SU-DHL-6 (cell line): Measurements from ENCODE around the gene ARMC8.

ENCODE experiments used
- H2AFZ ChIP-seq: fragments of 200-600 bp; sonication (generic); 2 replicates; pipeline ENCODE4 v1.6.1; 2014; ENCODE audit warnings: low read depth, mild to moderate bottlenecking, moderate library complexity, mixed read lengths, antibody characterized with exemption, low read length; ENCODE audit not compliant: severe bottlenecking
- H3F3A ChIP-seq: fragments of 200-600 bp; shearing (Covaris generic); 2 replicates; pipeline ENCODE4 v1.6.0; 2016; ENCODE audit warnings: antibody characterized with exemption, mild to moderate bottlenecking; ENCODE audit not compliant: insufficient read depth
- H3K27ac ChIP-seq: fragments of 200-600 bp; sonication (generic); 2 replicates; pipeline ENCODE4 v1.5.1; 2016; ENCODE audit warnings: low read depth, mild to moderate bottlenecking, low read length, moderate library complexity, mixed read lengths
- H3K27me3 ChIP-seq: fragments of 200-600 bp; sonication (generic), shearing (Covaris generic); 2 replicates; pipeline ENCODE4 v1.6.0; 2014; ENCODE audit warnings: mild to moderate bottlenecking, low read length
- H3K36me3 ChIP-seq: fragments of 200-600 bp; sonication (generic); 2 replicates; pipeline ENCODE4 v1.6.1; 2014; ENCODE audit warnings: mild to moderate bottlenecking, low read length, mixed read lengths
- H3K4me2 ChIP-seq: fragments of 300-600, 200-600 bp; shearing (Covaris generic), sonication (generic); 2 replicates; pipeline ENCODE4 v1.6.0; 2014; ENCODE audit warnings: low read length, low read depth, mild to moderate bottlenecking; ENCODE audit not compliant: poor library complexity, severe bottlenecking
- H3K4me3 ChIP-seq: fragments of 200-600 bp; sonication (generic); 2 replicates; pipeline ENCODE4 v1.5.1; 2014; ENCODE audit warnings: antibody characterized with exemption, low read length, mild to moderate bottlenecking, mixed read lengths; ENCODE audit not compliant: insufficient read depth, poor library complexity, severe bottlenecking
- H3K79me2 ChIP-seq: fragments of 200-600 bp; sonication (generic); 2 replicates; pipeline ENCODE4 v1.6.1; 2014; ENCODE audit warnings: mild to moderate bottlenecking, low read length, moderate library complexity; ENCODE audit not compliant: insufficient read depth
- H3K9ac ChIP-seq: fragments of 200-600 bp; sonication (generic); 2 replicates; pipeline ENCODE4 v1.7.0; 2014; ENCODE audit warnings: mild to moderate bottlenecking, low read length
- H3K9me2 ChIP-seq: fragments of 200-600 bp; sonication (generic); replicated peaks from 2 replicates; pipeline ENCODE4 v1.6.1; 2014; ENCODE audit warnings: low read length; ENCODE audit not compliant: insufficient read depth
- H3K9me3 ChIP-seq: fragments of 200-600 bp; sonication (generic); 2 replicates; pipeline ENCODE4 v1.6.1; 2014; ENCODE audit warnings: low read length, mixed read lengths; ENCODE audit not compliant: insufficient read depth
- H4K20me1 ChIP-seq: fragments of 200-600 bp; sonication (generic); 2 replicates; pipeline ENCODE4 v1.6.1; 2014; ENCODE audit warnings: low read depth, mild to moderate bottlenecking, antibody characterized with exemption, low read length, moderate library complexity, mixed read lengths
- EZH2phosphoT487 ChIP-seq: fragments of 200-600 bp; sonication (generic), shearing (Covaris generic); conservative IDR thresholded peaks from 2 replicates; pipeline ENCODE4 v1.6.1; 2018; ENCODE audit warnings: mild to moderate bottlenecking, antibody characterized with exemption, low read length, moderate library complexity, mixed read lengths
- TF ChIP-seq, protein P1 (sequence below): fragments of 200-600 bp; sonication (generic); IDR thresholded peaks from one replicate; pipeline ENCODE4 v1.5.1; 2017; ENCODE audit warnings: antibody characterized with exemption, mild to moderate bottlenecking, low read length, moderate library complexity; ENCODE audit not compliant: insufficient read depth, poor library complexity, severe bottlenecking

Gene ARMC8

DNA sequence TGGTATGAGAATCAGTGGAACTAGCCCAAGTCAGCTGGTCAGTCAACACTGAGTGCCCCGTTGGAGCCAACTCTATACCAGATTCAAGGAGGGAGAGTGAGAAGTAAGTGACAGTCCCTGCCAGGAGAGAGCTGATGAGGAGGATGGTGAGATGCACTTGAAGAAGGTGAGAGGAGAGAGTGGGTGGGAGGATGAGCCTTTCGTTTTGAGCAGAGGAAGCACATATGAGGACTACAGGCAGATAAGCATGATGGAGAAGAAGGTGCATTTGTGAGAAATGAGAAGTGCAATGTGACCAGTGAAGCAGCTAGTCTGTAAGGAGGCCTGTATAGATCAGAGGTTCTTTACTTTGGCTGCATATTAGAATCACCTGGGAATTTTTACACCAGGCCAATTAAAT, 102.2 kb downstream of the ARMC8 start:
- Histone ChIP-seq H3K36me3 (no peaks in the 10 kb centered on the region; the same call in 1 of the 2 replicates), H4K20me1 (no peaks in the 10 kb centered on the region), H3K4me2 (no peak overlapping the region), H3K27ac (no peak overlapping the region), H3K9ac (no peak overlapping the region), H3K27me3 (no peaks in the 10 kb centered on the region), H3K4me3 (no peak overlapping the region), H3K79me2 (no peaks in the 10 kb centered on the region), H2AFZ (no peak overlapping the region), H3K9me2 (no peaks in the 10 kb centered on the region), H3K9me3 (no peaks in the 10 kb centered on the region), H3F3A (no peaks in the 10 kb centered on the region)
- TF ChIP-seq EZH2phosphoT487 = no peak
- TF ChIP-seq, protein P1, sequence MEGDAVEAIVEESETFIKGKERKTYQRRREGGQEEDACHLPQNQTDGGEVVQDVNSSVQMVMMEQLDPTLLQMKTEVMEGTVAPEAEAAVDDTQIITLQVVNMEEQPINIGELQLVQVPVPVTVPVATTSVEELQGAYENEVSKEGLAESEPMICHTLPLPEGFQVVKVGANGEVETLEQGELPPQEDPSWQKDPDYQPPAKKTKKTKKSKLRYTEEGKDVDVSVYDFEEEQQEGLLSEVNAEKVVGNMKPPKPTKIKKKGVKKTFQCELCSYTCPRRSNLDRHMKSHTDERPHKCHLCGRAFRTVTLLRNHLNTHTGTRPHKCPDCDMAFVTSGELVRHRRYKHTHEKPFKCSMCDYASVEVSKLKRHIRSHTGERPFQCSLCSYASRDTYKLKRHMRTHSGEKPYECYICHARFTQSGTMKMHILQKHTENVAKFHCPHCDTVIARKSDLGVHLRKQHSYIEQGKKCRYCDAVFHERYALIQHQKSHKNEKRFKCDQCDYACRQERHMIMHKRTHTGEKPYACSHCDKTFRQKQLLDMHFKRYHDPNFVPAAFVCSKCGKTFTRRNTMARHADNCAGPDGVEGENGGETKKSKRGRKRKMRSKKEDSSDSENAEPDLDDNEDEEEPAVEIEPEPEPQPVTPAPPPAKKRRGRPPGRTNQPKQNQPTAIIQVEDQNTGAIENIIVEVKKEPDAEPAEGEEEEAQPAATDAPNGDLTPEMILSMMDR = no peak

DNA sequence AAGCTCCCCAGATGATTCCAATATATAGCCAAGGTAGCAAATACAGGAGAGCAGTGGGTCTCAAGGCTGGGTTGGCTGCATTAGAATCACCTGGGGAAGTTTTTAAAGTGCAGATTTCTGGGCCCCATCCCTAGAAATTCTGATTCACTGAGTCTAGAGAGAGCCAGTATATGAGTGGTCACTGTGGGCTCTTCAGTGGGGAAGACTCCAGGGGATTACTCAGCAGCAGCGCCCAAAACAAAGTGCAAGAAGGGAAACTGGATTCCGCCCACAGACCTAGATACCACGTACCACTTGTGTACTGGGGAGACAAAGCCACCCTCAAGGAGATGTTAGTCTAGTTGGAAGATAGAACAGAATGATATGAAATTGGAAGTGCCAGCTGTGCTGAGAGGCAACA, 102.6 kb downstream of the ARMC8 start:
- Histone ChIP-seq H3F3A (no peaks in the 10 kb centered on the region), H3K79me2 (no peaks in the 10 kb centered on the region), H3K27me3 (no peaks in the 10 kb centered on the region), H3K27ac (no peak overlapping the region), H3K9me2 (no peaks in the 10 kb centered on the region), H4K20me1 (no peaks in the 10 kb centered on the region), H3K9ac (no peak overlapping the region), H3K4me3 (no peak overlapping the region), H3K4me2 (no peak overlapping the region), H2AFZ (no peak overlapping the region), H3K36me3 (no peaks in the 10 kb centered on the region; the same call in 1 of the 2 replicates), H3K9me3 (no peaks in the 10 kb centered on the region)
- TF ChIP-seq, protein P1 = no peak
- no peak for TF ChIP-seq EZH2phosphoT487

DNA sequence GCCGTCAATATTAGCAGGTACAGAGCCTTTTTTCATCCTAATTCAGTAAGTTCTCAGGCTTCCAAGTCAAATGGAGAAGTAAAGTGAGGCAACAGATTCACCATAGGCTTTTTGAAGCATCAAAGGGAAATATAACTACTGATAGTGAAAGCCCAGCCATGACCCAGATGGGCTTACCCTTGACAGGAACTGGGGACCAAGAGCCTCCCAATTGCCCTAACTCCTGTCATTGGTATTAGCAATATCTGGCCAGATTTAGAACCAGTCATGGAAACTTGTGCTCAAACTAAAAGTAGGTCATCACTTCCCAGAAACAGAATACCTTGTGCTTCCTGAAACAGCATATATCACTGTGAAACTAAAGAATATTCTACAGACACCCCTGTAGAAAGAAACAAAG, 109.5 kb downstream of the ARMC8 start:
- Histone ChIP-seq H3K79me2 (no peaks in the 10 kb centered on the region), H3K9ac (no peak overlapping the region), H3K36me3 (0 out of 2 replicates have a peak, but pooled peaks cover 3% of the 10 kb centered on the region), H3K27ac (no peak overlapping the region), H3K4me3 (no peak overlapping the region), H3F3A (no peaks in the 10 kb centered on the region), H3K9me2 (no peaks in the 10 kb centered on the region), H3K9me3 (no peaks in the 10 kb centered on the region), H3K27me3 (no peaks in the 10 kb centered on the region), H2AFZ (no peak overlapping the region), H3K4me2 (no peak overlapping the region), H4K20me1 (no peaks in the 10 kb centered on the region)
- TF ChIP-seq EZH2phosphoT487 = no peak
- TF ChIP-seq, protein P1 = no peak
